ENCODE results near the gene TBC1D13. TPM values are rescaled to one million over a fixed set of nuclear protein-coding genes. Genes with fewer than 3 reads are reported as not detected.
"Not testable (repeated sequence)": the region's sequence is repeated elsewhere in the genome, so short reads cannot be mapped to it uniquely, and the experiment has no call there.

Gene TBC1D13
- total and polyA plus RNA-seq, 7 experiments from 2014 or later, result 18.6 to 43.5 (median 24.9) TPM

GRCh38 chr9:128858476-128858875 lies 71.4 kb downstream of the TBC1D13 start:
- H3K27ac Mint-ChIP-seq; H3K27me3 ChIP-seq (ENCODE audit: control insufficient read depth in 2 of 2, insufficient read depth in 2 of 2, low read length in 2 of 2); H3K9me3 Mint-ChIP-seq; H3K27ac ChIP-seq (ENCODE audit: low read depth, low read length); H3K9me3 ChIP-seq (ENCODE audit: control insufficient read depth in 2 of 3, low read length in 3 of 3); H3K27me3 Mint-ChIP-seq; POLR2A ChIA-PET; H3K36me3 ChIP-seq (ENCODE audit: control insufficient read depth in 2 of 3, insufficient read depth in 3 of 3, low read length in 3 of 3); DNase-seq; H3K4me3 Mint-ChIP-seq; H3K4me3 ChIP-seq (ENCODE audit: low read length); H3K4me1 ChIP-seq (ENCODE audit: control insufficient read depth in 2 of 2, insufficient read depth in 2 of 2, low read length in 2 of 2); intact Hi-C loops (cut with micrococcal nuclease); H3K36me3 Mint-ChIP-seq; ATAC-seq; H3K4me1 Mint-ChIP-seq: not testable (repeated sequence)
- CTCF ChIA-PET, result interaction anchor here (8.0 kb wide), 1 partner anchor 70 kb away, joined by 113 read pairs; no protein-coding TSS in a partner anchor

Other genes starting within 250 kb of the TBC1D13 start
- 100 to 1,000 TPM; 336 to 433 (median 375) TPM for gene SPTAN1, start 234.7 kb upstream of the TBC1D13 start, total RNA-seq
- 100 to 1,000 TPM in 1 of 2 donors, 10 to 100 TPM in 1; 46.6 to 156 TPM for gene SPTAN1, start 234.7 kb upstream of the TBC1D13 start, polyA plus RNA-seq
- gene DYNC2I2, start 130.4 kb upstream of the TBC1D13 start, total RNA-seq, result 10 to 100 TPM in 1 of 5 experiments, 1 to 10 TPM in 4; 2.5 to 41.7 (median 3.8) TPM
- gene DYNC2I2, start 130.4 kb upstream of the TBC1D13 start, polyA plus RNA-seq, result 1 to 10 TPM; 1.4 to 2.5 TPM
- gene SET, start 98.0 kb upstream of the TBC1D13 start, total RNA-seq, result 100 to 1,000 TPM; 222 to 488 (median 270) TPM
- gene SET, start 98.0 kb upstream of the TBC1D13 start, polyA plus RNA-seq, result 100 to 1,000 TPM; 133 to 200 TPM
- 10 to 100 TPM in 1 of 5 experiments, 1 to 10 TPM in 4; 1.1 to 11.7 (median 1.6) TPM for gene PKN3, start 84.8 kb upstream of the TBC1D13 start, total RNA-seq
- 1 to 10 TPM in 1 of 2 donors, under 1 TPM in 1; 0.93 to 1.1 TPM for gene PKN3, start 84.8 kb upstream of the TBC1D13 start, polyA plus RNA-seq
- gene ZDHHC12, start 63.1 kb upstream of the TBC1D13 start, total RNA-seq, result 10 to 100 TPM; 21.2 to 70.3 (median 25.7) TPM
- gene ZDHHC12, start 63.1 kb upstream of the TBC1D13 start, polyA plus RNA-seq, result 10 to 100 TPM; 63.2 to 74.2 TPM
- 10 to 100 TPM; 22.7 to 51.2 (median 34.7) TPM for gene ZER1, start 15.3 kb upstream of the TBC1D13 start, total RNA-seq
- 10 to 100 TPM; 37.6 to 57.7 TPM for gene ZER1, start 15.3 kb upstream of the TBC1D13 start, polyA plus RNA-seq
- gene ENDOG, start 31.2 kb downstream of the TBC1D13 start, total RNA-seq, result 10 to 100 TPM in 4 of 5 experiments, 1 to 10 TPM in 1; 9.4 to 18.3 (median 14.7) TPM
- gene ENDOG, start 31.2 kb downstream of the TBC1D13 start, polyA plus RNA-seq, result 10 to 100 TPM; 17.0 to 36.7 TPM
- 10 to 100 TPM; 38.9 to 83.6 (median 65.2) TPM for gene SPOUT1, start 42.5 kb downstream of the TBC1D13 start, total RNA-seq
- 10 to 100 TPM; 32.1 to 42.0 TPM for gene SPOUT1, start 42.5 kb downstream of the TBC1D13 start, polyA plus RNA-seq
- gene KYAT1, start 94.7 kb downstream of the TBC1D13 start, total RNA-seq, result 10 to 100 TPM in 4 of 5 experiments, 1 to 10 TPM in 1; 7.2 to 18.2 (median 14.8) TPM
- 10 to 100 TPM in 1 of 2 donors, 1 to 10 TPM in 1; 9.8 to 14.2 TPM for gene KYAT1, start 94.7 kb downstream of the TBC1D13 start, polyA plus RNA-seq
- gene LRRC8A, start 94.9 kb downstream of the TBC1D13 start, total RNA-seq, result 10 to 100 TPM; 31.3 to 48.8 (median 34.5) TPM
- gene LRRC8A, start 94.9 kb downstream of the TBC1D13 start, polyA plus RNA-seq, result 10 to 100 TPM; 24.2 to 54.0 TPM
- gene PHYHD1, start 133.7 kb downstream of the TBC1D13 start, total RNA-seq, result 1 to 10 TPM; 1.1 to 3.2 (median 3.1) TPM
- 1 to 10 TPM; 3.0 to 5.1 TPM for gene PHYHD1, start 133.7 kb downstream of the TBC1D13 start, polyA plus RNA-seq
- gene DOLK, start 160.3 kb downstream of the TBC1D13 start, total RNA-seq, result 10 to 100 TPM in 2 of 5 experiments, 1 to 10 TPM in 3; 6.0 to 12.8 (median 9.5) TPM
- gene DOLK, start 160.3 kb downstream of the TBC1D13 start, polyA plus RNA-seq, result 10 to 100 TPM in 1 of 2 donors, 1 to 10 TPM in 1; 7.6 to 10.5 TPM
- 10 to 100 TPM; 55.7 to 98.7 (median 63.7) TPM for gene NUP188, start 160.4 kb downstream of the TBC1D13 start, total RNA-seq
- gene NUP188, start 160.4 kb downstream of the TBC1D13 start, polyA plus RNA-seq, result 10 to 100 TPM; 24.8 to 39.5 TPM
- gene SH3GLB2, start 241.1 kb downstream of the TBC1D13 start, total RNA-seq, result 100 to 1,000 TPM in 2 of 5 experiments, 10 to 100 TPM in 3; 76.3 to 106 (median 86.2) TPM
- 10 to 100 TPM; 22.5 to 31.7 TPM for gene SH3GLB2, start 241.1 kb downstream of the TBC1D13 start, polyA plus RNA-seq
- gene MIGA2, start 249.4 kb downstream of the TBC1D13 start, total RNA-seq, result 10 to 100 TPM; 50.0 to 73.4 (median 60.7) TPM
- 10 to 100 TPM in 1 of 2 donors, 1 to 10 TPM in 1; 7.1 to 15.2 TPM for gene MIGA2, start 249.4 kb downstream of the TBC1D13 start, polyA plus RNA-seq